Stimulated activated effector memory CD8-positive, alpha-beta T cell treated with anti-CD3 and anti-CD28 coated beads, Interleukin-12 subunit alpha, Interleukin-12 subunit beta, amount 100 ng/mL, for 72 hours (primary cell): ENCODE data around the gene PSMD3.
"Not testable (repeated sequence)": the region's sequence is repeated elsewhere in the genome, so short reads cannot be mapped to it uniquely, and the experiment has no call there.

Experiments used
- ATAC-seq: fragments of 150-1000 bp; cut with Tn5 transposase; 2 replicates; pipeline ENCODE4 v1.10.0; 2021
- DNase-seq, 2 donors: peaks; one replicate each; pipeline ENCODE4 v3.0.0; 2021 to 2022; ENCODE audit warnings: low spot score in 2 of 2
- H3K27ac Mint-ChIP-seq: one replicate; pipeline ENCODE4 v1.8.0; 2022; ENCODE audit warnings: mild to moderate bottlenecking, mixed read lengths
- H3K36me3 Mint-ChIP-seq: one replicate; pipeline ENCODE4 v1.8.0; 2022; ENCODE audit warnings: mild to moderate bottlenecking, mixed read lengths
- H3K4me1 Mint-ChIP-seq: one replicate; pipeline ENCODE4 v1.8.0; 2022; ENCODE audit warnings: mixed read lengths
- H3K4me3 Mint-ChIP-seq: one replicate; pipeline ENCODE4 v1.8.0; 2022; ENCODE audit warnings: mild to moderate bottlenecking, mixed read lengths
- H3K9me3 Mint-ChIP-seq: one replicate; pipeline ENCODE4 v1.8.0; 2022; ENCODE audit warnings: mixed read lengths

PSMD3 gene

GRCh38 chr17:40000161-40000560, 19.6 kb downstream of the PSMD3 start:
- no peaks in the 10 kb centered on the region for H3K9me3 Mint-ChIP-seq
- H3K4me3 Mint-ChIP-seq = no peak overlapping the region
- peaks cover 5% of the 10 kb centered on the region for H3K4me1 Mint-ChIP-seq
- ATAC-seq (no peak), DNase-seq (no peak)
- no peak overlapping the region for H3K27ac Mint-ChIP-seq
- peaks cover 35% of the 10 kb centered on the region for H3K36me3 Mint-ChIP-seq

DNA sequence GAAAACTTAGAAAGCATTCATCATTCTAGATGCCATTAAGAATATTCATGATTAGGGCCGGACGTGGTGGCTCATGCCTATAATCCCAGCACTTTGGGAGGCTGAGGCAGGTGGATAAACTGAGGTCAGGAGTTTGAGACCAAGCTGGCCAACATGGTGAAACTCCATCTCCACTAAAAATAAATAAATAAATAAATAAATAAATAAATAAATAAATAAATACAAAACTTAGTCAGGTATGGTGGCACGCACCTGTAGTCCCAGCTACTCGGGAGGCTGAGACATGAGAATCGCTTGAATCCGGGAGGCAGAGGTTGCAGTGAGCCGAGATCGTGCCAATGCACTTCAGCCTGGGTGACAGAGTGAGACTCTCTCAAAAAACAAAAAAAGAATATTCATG, 20.7 kb downstream of the PSMD3 start:
- not testable (repeated sequence) for H3K9me3 Mint-ChIP-seq, DNase-seq, H3K27ac Mint-ChIP-seq, ATAC-seq, H3K4me1 Mint-ChIP-seq, H3K4me3 Mint-ChIP-seq
- H3K36me3 Mint-ChIP-seq = peaks cover 23% of the 10 kb centered on the region

- no peak for ATAC-seq
- no peak for DNase-seq
- H3K27ac Mint-ChIP-seq = no peak overlapping the region
- no peaks in the 10 kb centered on the region for H3K9me3 Mint-ChIP-seq
- H3K4me3 Mint-ChIP-seq = no peak overlapping the region
- H3K36me3 Mint-ChIP-seq = no peaks in the 10 kb centered on the region
- H3K4me1 Mint-ChIP-seq = peaks cover 5% of the 10 kb centered on the region
Measured at GRCh38 chr17:40004072-40004471, 23.5 kb downstream of the PSMD3 start.

DNA sequence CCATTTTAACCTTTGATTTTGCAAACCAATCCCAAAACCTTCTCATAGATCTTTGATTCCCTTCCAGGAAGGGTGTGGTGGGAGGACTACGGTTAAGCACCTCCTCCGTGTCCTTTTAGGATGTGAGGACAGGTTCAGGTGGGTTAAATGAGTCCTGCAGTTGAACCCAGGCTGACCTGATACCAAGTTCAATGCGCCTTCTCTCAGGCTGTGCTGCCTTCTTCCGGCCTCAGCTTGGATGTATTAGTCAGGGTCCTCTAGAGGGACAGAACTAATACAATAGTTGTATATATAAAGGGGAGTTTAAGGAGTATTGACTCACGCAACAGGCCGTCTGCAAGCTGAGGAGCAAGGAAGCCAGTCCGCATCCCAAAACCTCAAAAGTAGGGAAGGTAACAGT, 24.1 kb downstream of the PSMD3 start:
- Mint-ChIP-seq H3K4me1 (no peaks in the 10 kb centered on the region), H3K4me3 (no peak overlapping the region), H3K27ac (no peak overlapping the region), H3K9me3 (no peaks in the 10 kb centered on the region), H3K36me3 (no peaks in the 10 kb centered on the region)
- ATAC-seq (no peak), DNase-seq (no peak)

DNA sequence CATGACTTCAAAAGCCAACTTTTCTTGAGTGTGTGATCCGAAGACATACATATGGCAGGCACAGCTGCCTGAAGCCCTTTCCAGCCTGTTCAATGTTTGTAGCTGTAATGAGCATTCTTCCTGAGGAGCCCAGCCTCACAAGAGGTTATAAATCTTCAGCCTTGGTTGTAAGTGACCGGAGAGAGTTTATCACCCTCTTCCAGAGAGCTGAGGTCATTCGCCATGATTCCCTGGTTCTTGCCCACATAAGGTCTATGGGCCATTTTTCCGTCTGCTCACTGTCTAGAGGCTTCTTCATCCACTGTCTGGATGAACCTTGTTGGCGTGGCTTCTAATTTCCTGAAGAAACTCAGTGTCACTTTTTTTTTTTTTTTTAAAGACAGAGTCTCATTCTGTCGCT, 24.9 kb downstream of the PSMD3 start:
- DNase-seq = no peak
- ATAC-seq = no peak

GRCh38 chr17:40010946-40011500, 30.4 kb downstream of the PSMD3 start:
- ATAC-seq, H3K36me3 Mint-ChIP-seq, H3K4me3 Mint-ChIP-seq, H3K4me1 Mint-ChIP-seq, H3K9me3 Mint-ChIP-seq, H3K27ac Mint-ChIP-seq, DNase-seq: not testable (repeated sequence)

More for the DNA sequence above, 24.9 kb downstream of the PSMD3 start:
- Mint-ChIP-seq H3K27ac (no peak overlapping the region), H3K36me3 (no peaks in the 10 kb centered on the region), H3K4me3 (no peak overlapping the region), H3K4me1 (no peaks in the 10 kb centered on the region), H3K9me3 (no peaks in the 10 kb centered on the region)

GRCh38 chr17:40012017-40012647, 31.5 kb downstream of the PSMD3 start:
- ATAC-seq, H3K36me3 Mint-ChIP-seq, H3K9me3 Mint-ChIP-seq, DNase-seq, H3K4me1 Mint-ChIP-seq, H3K27ac Mint-ChIP-seq, H3K4me3 Mint-ChIP-seq: not testable (repeated sequence)

- ATAC-seq (no peak), DNase-seq (no peak)
- Mint-ChIP-seq H3K36me3 (peaks cover 15% of the 10 kb centered on the region), H3K4me1 (peaks cover 6% of the 10 kb centered on the region), H3K9me3 (no peaks in the 10 kb centered on the region), H3K27ac (no peak overlapping the region), H3K4me3 (no peak overlapping the region)
Measured at GRCh38 chr17:40014375-40014980, 33.9 kb downstream of the PSMD3 start.

GRCh38 chr17:40015005-40015997, 34.7 kb downstream of the PSMD3 start, which contains the start of gene CSF3:
TSS of gene CSF3 (plus strand) at chr17:40015440. CDS start at chr17:40015475, 35 bp downstream.
- Mint-ChIP-seq H3K36me3 (peaks cover 15% of the 10 kb centered on the region), H3K4me1 (peaks cover 6% of the 10 kb centered on the region), H3K9me3 (no peaks in the 10 kb centered on the region), H3K27ac (no peak within 1 kb of the TSS), H3K4me3 (no peak within 1 kb of the TSS)
- ATAC-seq = no peak
- no peak for DNase-seq

DNA sequence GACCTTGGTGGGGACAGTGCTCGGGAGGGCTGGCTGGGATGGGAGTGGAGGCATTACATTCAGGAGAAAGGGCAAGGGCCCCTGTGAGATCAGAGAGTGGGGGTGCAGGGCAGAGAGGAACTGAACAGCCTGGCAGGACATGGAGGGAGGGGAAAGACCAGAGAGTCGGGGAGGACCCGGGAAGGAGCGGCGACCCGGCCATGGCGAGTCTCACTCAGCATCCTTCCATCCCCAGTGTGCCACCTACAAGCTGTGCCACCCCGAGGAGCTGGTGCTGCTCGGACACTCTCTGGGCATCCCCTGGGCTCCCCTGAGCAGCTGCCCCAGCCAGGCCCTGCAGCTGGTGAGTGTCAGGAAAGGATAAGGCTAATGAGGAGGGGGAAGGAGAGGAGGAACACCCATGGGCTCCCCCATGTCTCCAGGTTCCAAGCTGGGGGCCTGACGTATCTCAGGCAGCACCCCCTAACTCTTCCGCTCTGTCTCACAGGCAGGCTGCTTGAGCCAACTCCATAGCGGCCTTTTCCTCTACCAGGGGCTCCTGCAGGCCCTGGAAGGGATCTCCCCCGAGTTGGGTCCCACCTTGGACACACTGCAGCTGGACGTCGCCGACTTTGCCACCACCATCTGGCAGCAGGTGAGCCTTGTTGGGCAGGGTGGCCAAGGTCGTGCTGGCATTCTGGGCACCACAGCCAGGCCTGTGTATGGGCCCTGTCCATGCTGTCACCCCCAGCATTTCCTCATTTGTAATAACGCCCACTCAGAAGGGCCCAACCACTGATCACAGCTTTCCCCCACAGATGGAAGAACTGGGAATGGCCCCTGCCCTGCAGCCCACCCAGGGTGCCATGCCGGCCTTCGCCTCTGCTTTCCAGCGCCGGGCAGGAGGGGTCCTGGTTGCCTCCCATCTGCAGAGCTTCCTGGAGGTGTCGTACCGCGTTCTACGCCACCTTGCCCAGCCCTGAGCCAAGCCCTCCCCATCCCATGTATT, 35.7 kb downstream of the PSMD3 start:
- ATAC-seq (no peak), DNase-seq (no peak)
- Mint-ChIP-seq H3K4me1 (peaks cover 6% of the 10 kb centered on the region), H3K36me3 (peaks cover 20% of the 10 kb centered on the region), H3K9me3 (no peaks in the 10 kb centered on the region), H3K4me3 (no peak overlapping the region), H3K27ac (peak overlapping the region; percentile 26)

DNA sequence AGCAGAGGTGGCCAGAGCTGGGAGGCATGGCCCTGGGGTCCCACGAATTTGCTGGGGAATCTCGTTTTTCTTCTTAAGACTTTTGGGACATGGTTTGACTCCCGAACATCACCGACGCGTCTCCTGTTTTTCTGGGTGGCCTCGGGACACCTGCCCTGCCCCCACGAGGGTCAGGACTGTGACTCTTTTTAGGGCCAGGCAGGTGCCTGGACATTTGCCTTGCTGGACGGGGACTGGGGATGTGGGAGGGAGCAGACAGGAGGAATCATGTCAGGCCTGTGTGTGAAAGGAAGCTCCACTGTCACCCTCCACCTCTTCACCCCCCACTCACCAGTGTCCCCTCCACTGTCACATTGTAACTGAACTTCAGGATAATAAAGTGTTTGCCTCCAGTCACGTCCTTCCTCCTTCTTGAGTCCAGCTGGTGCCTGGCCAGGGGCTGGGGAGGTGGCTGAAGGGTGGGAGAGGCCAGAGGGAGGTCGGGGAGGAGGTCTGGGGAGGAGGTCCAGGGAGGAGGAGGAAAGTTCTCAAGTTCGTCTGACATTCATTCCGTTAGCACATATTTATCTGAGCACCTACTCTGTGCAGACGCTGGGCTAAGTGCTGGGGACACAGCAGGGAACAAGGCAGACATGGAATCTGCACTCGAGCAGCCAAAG, 36.9 kb downstream of the PSMD3 start:
- Mint-ChIP-seq H3K36me3 (peaks cover 27% of the 10 kb centered on the region), H3K9me3 (no peaks in the 10 kb centered on the region), H3K4me1 (peaks cover 6% of the 10 kb centered on the region), H3K4me3 (no peak overlapping the region), H3K27ac (peak overlapping the region; percentile 26)
- no peak for DNase-seq
- ATAC-seq = no peak

GRCh38 chr17:40018211-40019121, 37.9 kb downstream of the PSMD3 start:
- peak overlapping the region; percentile 60 for H3K27ac Mint-ChIP-seq
- no peaks in the 10 kb centered on the region for H3K9me3 Mint-ChIP-seq
- H3K4me3 Mint-ChIP-seq = no peak overlapping the region
- H3K36me3 Mint-ChIP-seq = peaks cover 27% of the 10 kb centered on the region
- no peak for ATAC-seq
- DNase-seq = no peak
- H3K4me1 Mint-ChIP-seq = peaks cover 6% of the 10 kb centered on the region
